Brain microvascular endothelial cell (primary cell): ENCODE data around the gene MPG.

ENCODE experiments used
- DNase-seq: peaks from one replicate; pipeline ENCODE4 v3.0.0-alpha.2; 2020
- H3K27ac ChIP-seq: fragments of 250-450 bp; sonication (Bioruptor Pico); 2 replicates; pipeline ENCODE4 v1.5.1; 2020; ENCODE audit warnings: mild to moderate bottlenecking, moderate library complexity
- H3K27me3 ChIP-seq: fragments of 250-450 bp; sonication (Bioruptor Pico); replicated peaks from 2 replicates; pipeline ENCODE4 v1.5.1; 2020; ENCODE audit warnings: mild to moderate bottlenecking
- H3K36me3 ChIP-seq: fragments of 250-450 bp; sonication (Bioruptor Pico); replicated peaks from 2 replicates; pipeline ENCODE4 v1.5.1; 2020; ENCODE audit warnings: mild to moderate bottlenecking
- H3K4me3 ChIP-seq: 2 replicates; pipeline ENCODE4 v1.5.1; 2011; ENCODE audit warnings: low read depth, mild to moderate bottlenecking, control low read depth, low read length, moderate library complexity
- in situ Hi-C: cut with HindIII; loops from 2 replicates; pipeline ENCODE4 v1.10.0; 2017; ENCODE audit warnings: low sequenced_read_pairs, low pct_ligation_motif_present
- TF ChIP-seq, protein P1 (sequence below): IDR thresholded peaks from 2 replicates; pipeline ENCODE4 v1.5.1; 2011; ENCODE audit warnings: low read depth, mild to moderate bottlenecking, moderate library complexity, low read length, control low read depth, inconsistent platforms; ENCODE audit errors: missing control alignments

Gene MPG

DNA sequence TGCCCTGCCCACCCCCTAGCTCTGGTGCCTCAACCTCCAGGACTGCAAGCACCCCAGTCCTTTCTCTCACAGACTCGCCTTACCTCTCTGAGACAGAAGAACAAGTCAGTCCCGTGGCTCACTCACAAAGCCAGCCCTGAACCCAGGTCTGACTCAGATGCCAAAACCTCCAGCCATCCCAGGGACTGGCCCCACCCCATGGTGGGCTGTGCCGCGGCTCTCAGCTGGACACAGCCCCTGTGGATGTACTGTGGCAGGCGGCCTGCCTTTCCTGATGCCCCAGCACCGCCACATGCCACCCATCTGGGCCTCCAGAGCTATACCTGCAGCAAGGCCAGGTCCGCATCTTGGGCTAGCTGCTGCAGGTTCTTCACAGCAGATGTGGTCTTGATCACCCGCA lies 19.8 kb downstream of the MPG start:
- no peak overlapping the region for H3K4me3 ChIP-seq
- peak; percentile 43 for DNase-seq
- H3K27ac ChIP-seq: no peak overlapping the region
- in situ Hi-C loops: no loop called here
- H3K36me3 ChIP-seq: peaks cover 3% of the 10 kb centered on the region
- no peaks in the 10 kb centered on the region for H3K27me3 ChIP-seq
- TF ChIP-seq, protein P1, sequence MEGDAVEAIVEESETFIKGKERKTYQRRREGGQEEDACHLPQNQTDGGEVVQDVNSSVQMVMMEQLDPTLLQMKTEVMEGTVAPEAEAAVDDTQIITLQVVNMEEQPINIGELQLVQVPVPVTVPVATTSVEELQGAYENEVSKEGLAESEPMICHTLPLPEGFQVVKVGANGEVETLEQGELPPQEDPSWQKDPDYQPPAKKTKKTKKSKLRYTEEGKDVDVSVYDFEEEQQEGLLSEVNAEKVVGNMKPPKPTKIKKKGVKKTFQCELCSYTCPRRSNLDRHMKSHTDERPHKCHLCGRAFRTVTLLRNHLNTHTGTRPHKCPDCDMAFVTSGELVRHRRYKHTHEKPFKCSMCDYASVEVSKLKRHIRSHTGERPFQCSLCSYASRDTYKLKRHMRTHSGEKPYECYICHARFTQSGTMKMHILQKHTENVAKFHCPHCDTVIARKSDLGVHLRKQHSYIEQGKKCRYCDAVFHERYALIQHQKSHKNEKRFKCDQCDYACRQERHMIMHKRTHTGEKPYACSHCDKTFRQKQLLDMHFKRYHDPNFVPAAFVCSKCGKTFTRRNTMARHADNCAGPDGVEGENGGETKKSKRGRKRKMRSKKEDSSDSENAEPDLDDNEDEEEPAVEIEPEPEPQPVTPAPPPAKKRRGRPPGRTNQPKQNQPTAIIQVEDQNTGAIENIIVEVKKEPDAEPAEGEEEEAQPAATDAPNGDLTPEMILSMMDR: no peak

DNA sequence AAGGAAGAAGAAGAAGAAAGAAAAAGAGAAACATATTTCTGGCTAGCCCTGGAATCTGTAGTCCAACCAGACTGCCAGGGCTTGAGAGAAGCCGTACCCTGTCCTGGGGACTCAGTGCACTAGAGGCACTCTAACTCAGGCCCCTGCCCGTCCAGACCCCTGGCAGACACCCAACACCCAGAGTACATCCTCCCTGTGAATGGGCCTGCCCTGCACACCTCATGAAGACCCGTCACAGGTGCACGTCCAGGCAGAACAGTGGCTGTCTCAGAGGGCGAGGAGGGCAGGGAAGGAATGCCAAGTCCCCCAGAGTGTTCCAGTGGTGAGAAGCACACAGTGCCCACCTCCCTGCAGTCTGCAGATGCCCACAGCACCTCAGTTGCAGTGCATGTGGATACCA lies 23.0 kb downstream of the MPG start:
- DNase-seq: no peak
- TF ChIP-seq, protein P1: no peak
- in situ Hi-C loops: no loop called here
- H3K27ac ChIP-seq: no peak overlapping the region
- no peak overlapping the region for H3K4me3 ChIP-seq
- H3K36me3 ChIP-seq: peaks cover 2% of the 10 kb centered on the region
- H3K27me3 ChIP-seq: no peaks in the 10 kb centered on the region

DNA sequence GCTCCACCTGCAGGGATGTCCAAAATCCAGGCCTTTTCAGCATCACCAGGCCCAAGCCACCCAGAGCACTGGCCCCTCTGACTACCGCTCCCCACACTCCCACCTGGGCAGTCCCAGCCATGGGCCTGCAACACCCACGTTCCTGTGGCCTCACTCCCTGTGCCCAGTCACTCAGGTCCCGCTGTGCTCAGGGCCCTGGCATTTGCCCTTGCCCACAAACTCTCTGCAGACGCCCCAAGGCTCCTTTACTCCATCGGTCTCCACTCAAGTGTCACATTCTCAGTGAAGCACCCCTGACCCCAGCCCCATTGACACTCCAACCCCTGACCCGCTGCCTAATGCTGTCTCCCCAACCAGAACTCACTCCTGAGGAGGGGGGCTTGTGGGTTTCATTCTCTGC lies 23.6 kb downstream of the MPG start:
- TF ChIP-seq, protein P1: no peak

DNA sequence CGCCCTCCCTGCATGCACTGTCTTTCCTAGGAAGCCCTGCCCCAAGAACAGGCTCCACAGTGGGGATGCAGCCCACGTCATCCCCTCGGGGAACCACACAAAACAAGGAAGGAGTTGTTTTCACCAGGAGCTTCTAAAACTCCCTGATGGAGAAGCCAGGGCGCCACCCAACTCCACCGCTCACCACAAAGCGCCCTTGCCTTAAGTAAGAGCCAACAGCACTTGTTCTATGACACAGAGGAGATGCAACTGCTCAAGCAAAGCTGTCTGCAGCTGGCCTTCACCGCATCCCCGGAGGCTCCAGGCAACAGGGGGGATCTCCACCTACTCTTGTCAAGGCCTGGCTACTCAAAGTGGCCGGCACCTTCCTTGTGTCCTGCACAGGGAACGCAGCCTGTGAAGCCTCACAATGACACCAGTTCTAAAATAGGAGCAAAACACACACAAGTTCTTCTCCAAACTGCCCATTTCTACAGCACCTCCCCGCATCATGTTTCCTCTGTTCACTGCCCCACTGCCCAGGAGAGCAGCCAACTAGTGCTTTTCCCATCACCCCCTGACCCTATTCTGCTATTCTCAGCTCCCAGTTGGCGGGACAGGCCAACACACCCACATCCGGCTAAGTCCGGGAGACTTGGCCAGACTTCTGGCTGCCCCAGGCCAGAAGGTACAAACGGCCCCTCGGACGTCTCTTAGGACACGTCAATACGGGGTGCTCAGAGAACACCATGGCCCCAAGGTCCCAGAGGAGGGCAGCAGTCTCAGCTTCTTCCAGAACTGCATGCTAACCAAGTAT lies 24.2 kb downstream of the MPG start:
- TF ChIP-seq, protein P1: peak; percentile 20
- peak; percentile 27 for DNase-seq
- in situ Hi-C loops: no loop called here
- Histone ChIP-seq H3K4me3 (no peak overlapping the region), H3K27ac (no peak overlapping the region), H3K27me3 (no peaks in the 10 kb centered on the region), H3K36me3 (peaks cover 2% of the 10 kb centered on the region)

More for the DNA sequence above, 23.6 kb downstream of the MPG start:
- H3K36me3 ChIP-seq: peaks cover 2% of the 10 kb centered on the region
- no peak overlapping the region for H3K4me3 ChIP-seq
- no peak overlapping the region for H3K27ac ChIP-seq
- in situ Hi-C loops: no loop called here
- no peak for DNase-seq
- no peaks in the 10 kb centered on the region for H3K27me3 ChIP-seq

DNA sequence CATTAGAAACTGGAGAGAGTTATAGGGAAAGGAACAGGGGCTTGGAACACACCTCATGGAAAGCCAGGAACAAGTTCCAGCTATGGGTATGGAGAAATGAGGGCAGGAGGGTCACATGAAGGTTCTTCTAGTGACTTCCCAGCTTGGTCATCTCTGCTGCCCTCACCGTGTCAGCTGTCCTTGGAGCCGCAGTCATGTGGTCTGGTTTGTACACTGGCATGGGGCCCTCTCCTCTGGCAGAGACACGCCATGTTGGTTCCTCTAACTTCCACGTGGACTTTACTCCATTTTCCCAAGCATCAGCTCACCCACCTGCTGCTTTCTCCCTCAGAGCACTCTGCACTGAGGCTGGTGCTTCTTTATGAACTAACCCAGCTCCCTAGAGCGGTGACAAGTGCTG lies 26.3 kb downstream of the MPG start:
- no peak for DNase-seq
- TF ChIP-seq, protein P1: no peak
- in situ Hi-C loops: no loop called here
- no peak overlapping the region for H3K4me3 ChIP-seq
- no peak overlapping the region for H3K27ac ChIP-seq
- H3K36me3 ChIP-seq: peaks cover 7% of the 10 kb centered on the region
- H3K27me3 ChIP-seq: no peaks in the 10 kb centered on the region

DNA sequence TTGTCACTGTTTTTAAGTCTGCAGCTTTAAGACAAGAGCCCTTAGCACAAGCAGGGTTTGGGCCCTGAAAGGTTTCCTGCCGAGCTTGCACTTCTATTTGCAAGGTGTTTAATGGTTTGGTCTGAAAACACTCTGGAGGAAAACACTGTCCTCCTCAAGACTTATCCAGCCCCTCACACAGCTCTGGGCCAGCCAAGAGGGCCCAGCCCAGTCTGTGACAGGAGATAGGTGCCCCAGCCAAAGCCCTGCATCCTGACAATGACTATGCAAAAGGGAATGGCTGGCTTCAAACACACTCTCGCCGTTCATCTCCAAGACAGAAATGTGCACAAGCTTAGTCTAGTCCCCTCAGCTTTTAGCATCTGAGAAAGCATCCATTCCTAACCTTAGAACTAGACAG lies 26.9 kb downstream of the MPG start:
- Histone ChIP-seq H3K27me3 (no peaks in the 10 kb centered on the region), H3K36me3 (peaks cover 8% of the 10 kb centered on the region), H3K4me3 (no peak overlapping the region), H3K27ac (no peak overlapping the region)
- in situ Hi-C loops: no loop called here
- no peak for DNase-seq
- TF ChIP-seq, protein P1: no peak
